GM19240 (cell line): Measurements from ENCODE around the gene HSPA12A.

Experiments
- DNase-seq: peaks from one replicate; pipeline ENCODE4 v3.0.0; 2011; ENCODE audit warnings: low spot score; ENCODE audit not compliant: insufficient read length

The HSPA12A gene

GRCh38 chr10:116771101-116771958 is 29.0 kb upstream of the HSPA12A start:
- no peak for DNase-seq

GRCh38 chr10:116770281-116770680 is 27.9 kb upstream of the HSPA12A start:
- DNase-seq: no peak

- no peak for DNase-seq
Measured at GRCh38 chr10:116769791-116770190, 27.4 kb upstream of the HSPA12A start.

- DNase-seq: no peak
Measured at GRCh38 chr10:116769368-116769767, 27.0 kb upstream of the HSPA12A start.

- no peak for DNase-seq
Measured at GRCh38 chr10:116768786-116769185, 26.4 kb upstream of the HSPA12A start.

GRCh38 chr10:116766837-116767634 is 24.7 kb upstream of the HSPA12A start:
- no peak for DNase-seq

GRCh38 chr10:116766241-116766827 is 24.0 kb upstream of the HSPA12A start:
- DNase-seq: no peak

GRCh38 chr10:116765648-116766081 is 23.3 kb upstream of the HSPA12A start:
- no peak for DNase-seq

- DNase-seq: no peak
Measured at GRCh38 chr10:116764979-116765378, 22.6 kb upstream of the HSPA12A start.

- no peak for DNase-seq
Measured at GRCh38 chr10:116763440-116763839, 21.1 kb upstream of the HSPA12A start.

GRCh38 chr10:116761883-116762282 is 19.5 kb upstream of the HSPA12A start:
- DNase-seq: no peak

- DNase-seq: no peak
Measured at GRCh38 chr10:116760919-116761318, 18.6 kb upstream of the HSPA12A start.

GRCh38 chr10:116757246-116757645 is 14.9 kb upstream of the HSPA12A start:
- DNase-seq: no peak

GRCh38 chr10:116756277-116756676 is 13.9 kb upstream of the HSPA12A start:
- no peak for DNase-seq

GRCh38 chr10:116753759-116754158 is 11.4 kb upstream of the HSPA12A start:
- no peak for DNase-seq

- no peak for DNase-seq
Measured at GRCh38 chr10:116752969-116753665, 10.8 kb upstream of the HSPA12A start.

- DNase-seq: no peak
Measured at GRCh38 chr10:116752563-116752962, 10.2 kb upstream of the HSPA12A start.

GRCh38 chr10:116748471-116748870 is 6.1 kb upstream of the HSPA12A start:
- DNase-seq: no peak

GRCh38 chr10:116748041-116748440 is 5.7 kb upstream of the HSPA12A start:
- DNase-seq: no peak

GRCh38 chr10:116747325-116747724 is 5.0 kb upstream of the HSPA12A start:
- no peak for DNase-seq

- DNase-seq: no peak
Measured at GRCh38 chr10:116744885-116745284, 2.5 kb upstream of the HSPA12A start.
